Adrenal gland (tissue), 5 donors: ENCODE measurements around the gene NIM1K.

Experiments
- CTCF ChIP-seq, 6 experiments: fragments of 450-650 bp in 4 of 6; fragments of 200-600 bp in 2 of 6; sonication (generic) in 1 of 6; IDR thresholded peaks; 1 replicate in 5 of 6; 2 replicates in 1 of 6; pipeline versions ENCODE4 v1.5.1 to v1.8.0; 2016 to 2021; ENCODE audit warnings: antibody characterized with exemption in 6 of 6, mild to moderate bottlenecking in 2 of 6, moderate library complexity in 1 of 6
- POLR2A ChIP-seq, 2 donors: fragments of 450-650 bp; IDR thresholded peaks; one replicate each; pipeline ENCODE4 v1.6.1; 2017; ENCODE audit warnings: antibody characterized with exemption in 2 of 2, mild to moderate bottlenecking in 2 of 2, moderate library complexity in 1 of 2
- donor health status: DM: no; HTN: no; CAD: no.

GRCh38 chr5:43216941-43217340 lies 24.9 kb downstream of the NIM1K start:
- TF ChIP-seq CTCF (IDR thresholded peaks at IDR 0.05) (no peak), POLR2A (IDR thresholded peaks at IDR 0.05) (no peak)
